HepG2 (cell line): Measurements from ENCODE around the gene LRPPRC. TPM values are rescaled to one million over a fixed set of nuclear protein-coding genes. Genes with fewer than 3 reads are reported as not detected.
A peak's percentile ranks its signal among the peaks of the same experiment; 100 is the strongest.

Source experiments
- ATAC-seq: fragments of 200-7000 bp; cut with Tn5 transposase; 3 replicates; pipeline ENCODE4 v1.9.1; 2020; ENCODE audit warnings: mild to moderate bottlenecking, moderate library complexity
- BruUV-seq: library from RNA; stranded (reverse); fragments of 400-500 nt; replicated peaks from 2 replicates; lab custom pipeline; 2021; lab: Mats Ljungman, UMichigan
- CTCF ChIA-PET: fragments of 300-600 bp; formaldehyde crosslinking; extraction: SDS; loops from one replicate; lab custom pipeline; 2021; ENCODE audit warnings: low total read pairs, inconsistent platforms, low intra/inter-chr PET ratio; lab: Yijun Ruan, JAX
- POLR2A ChIA-PET: fragments of 350-600 bp; sonication (Branson Sonifier 250); formaldehyde crosslinking; loops from one replicate; lab custom pipeline; 2020; ENCODE audit warnings: antibody characterized with exemption, inconsistent platforms; lab: Yijun Ruan, JAX
- DNase-seq: peaks from one replicate; pipeline ENCODE4 v3.0.0-alpha.2; 2015; ENCODE audit warnings: low spot score
- FAIRE-seq: peaks from 3 replicates; lab custom pipeline; 2011; peaks lifted over from hg19 to GRCh38; lab: Jason Lieb, UNC
- H2AFZ ChIP-seq: one replicate; pipeline ENCODE4 v1.6.1; 2011; ENCODE audit warnings: low read length, inconsistent platforms
- H3K27ac ChIP-seq: fragments of 300-600 bp; 3 replicates; pipeline ENCODE4 v1.8.0; 2011; ENCODE audit warnings: mixed run types, mild to moderate bottlenecking, mixed read lengths, low read length, inconsistent platforms; ENCODE audit not compliant: insufficient read depth; ENCODE audit errors: extremely low read length
- H3K27me3 ChIP-seq, 2 experiments: fragments of 200-600 bp in 1 of 2; 2 replicates in 1 of 2; 3 replicates in 1 of 2; pipeline versions ENCODE4 v1.6.0 to v1.8.0; 2011; ENCODE audit warnings: low read length in 2 of 2, mild to moderate bottlenecking in 2 of 2, moderate library complexity in 2 of 2, inconsistent platforms in 1 of 2; ENCODE audit not compliant: insufficient read depth in 2 of 2, control insufficient read depth in 1 of 2
- H3K36me3 ChIP-seq, 2 experiments: fragments of 200-600 bp in 1 of 2; replicated peaks in 1 of 2; 2 replicates in 1 of 2; 3 replicates in 1 of 2; pipeline versions ENCODE4 v1.5.1 to v1.8.0; 2011; ENCODE audit warnings: low read length in 2 of 2, inconsistent platforms in 1 of 2; ENCODE audit not compliant: insufficient read depth in 2 of 2, control insufficient read depth in 1 of 2
- H3K4me1 ChIP-seq: 2 replicates; pipeline ENCODE4 v1.5.1; 2012; ENCODE audit warnings: low read length, inconsistent platforms; ENCODE audit not compliant: insufficient read depth
- H3K4me2 ChIP-seq: 2 replicates; pipeline ENCODE4 v1.6.0; 2011; ENCODE audit warnings: low read depth, low read length, inconsistent platforms
- H3K4me3 ChIP-seq, 3 experiments: fragments of 200-600 bp in 1 of 3; sonication (generic), shearing (Covaris generic) in 1 of 3; replicated peaks in 1 of 3; 2 replicates each; pipeline ENCODE4 v1.5.1; 2011 to 2016; ENCODE audit warnings: low read length in 3 of 3, inconsistent platforms in 2 of 3, low read depth in 2 of 3, mild to moderate bottlenecking in 2 of 3, control low read depth in 1 of 3, mixed read lengths in 1 of 3; ENCODE audit not compliant: insufficient read depth in 1 of 3
- H3K79me2 ChIP-seq: one replicate; pipeline ENCODE4 v1.6.1; 2011; ENCODE audit warnings: low read length, inconsistent platforms; ENCODE audit not compliant: insufficient read depth
- H3K9ac ChIP-seq: 2 replicates; pipeline ENCODE4 v1.6.0; 2011; ENCODE audit warnings: mild to moderate bottlenecking, low read depth, low read length, inconsistent platforms; ENCODE audit not compliant: insufficient read depth
- H3K9me3 ChIP-seq: 2 replicates; pipeline ENCODE4 v1.5.1; 2012; ENCODE audit warnings: mild to moderate bottlenecking, low read length
- H4K20me1 ChIP-seq: 2 replicates; pipeline ENCODE4 v1.6.0; 2011; ENCODE audit warnings: inconsistent platforms, mild to moderate bottlenecking, low read length, moderate library complexity; ENCODE audit not compliant: insufficient read depth
- BATF2 ChIP-seq: sonication (generic); formaldehyde crosslinking; IDR thresholded peaks from 2 replicates; pipeline ENCODE4 v1.8.0; 2022; ENCODE audit warnings: mild to moderate bottlenecking, missing genetic modification reagents, moderate library complexity
- CC2D1A ChIP-seq: sonication (generic); formaldehyde crosslinking; IDR thresholded peaks from 2 replicates; pipeline ENCODE4 v1.8.1; 2023; ENCODE audit warnings: mild to moderate bottlenecking, missing genetic modification reagents
- JUNB ChIP-seq: sonication (generic); formaldehyde crosslinking; IDR thresholded peaks from 2 replicates; pipeline ENCODE4 v1.8.0; 2022; ENCODE audit warnings: missing genetic modification reagents, mild to moderate bottlenecking, borderline replicate concordance
- NR2C2 ChIP-seq: sonication (generic); formaldehyde crosslinking; IDR thresholded peaks from 2 replicates; pipeline ENCODE4 v1.4.0; 2020; ENCODE audit warnings: missing genetic modification reagents, mild to moderate bottlenecking, moderate library complexity, borderline replicate concordance
- STAT6 ChIP-seq: sonication (generic); formaldehyde crosslinking; IDR thresholded peaks from 2 replicates; pipeline ENCODE4 v1.4.0; 2020; ENCODE audit warnings: missing genetic modification reagents, mild to moderate bottlenecking, borderline replicate concordance
- ZNF605 ChIP-seq: sonication (generic); formaldehyde crosslinking; IDR thresholded peaks from 2 replicates; pipeline ENCODE4 v1.8.0; 2022; ENCODE audit warnings: mild to moderate bottlenecking, missing genetic modification reagents
- ZNF768 ChIP-seq: sonication (generic); formaldehyde crosslinking; IDR thresholded peaks from 2 replicates; pipeline ENCODE4 v1.4.0; 2020; ENCODE audit warnings: missing genetic modification reagents
- ZNF776 ChIP-seq: sonication (generic); formaldehyde crosslinking; IDR thresholded peaks from 2 replicates; pipeline ENCODE4 v1.4.0; 2020; ENCODE audit warnings: mild to moderate bottlenecking, missing genetic modification reagents
- WGBS: methylation state at CpG from one replicate; pipeline ENCODE4 v1.1.6; 2017; ENCODE audit warnings: low lambda C conversion rate; 5-methylcytosine and 5-hydroxymethylcytosine counted together
- in situ Hi-C: cut with HindIII; loops from 2 replicates; pipeline ENCODE4 v1.10.0; 2017; ENCODE audit warnings: low pct_unique_long_range_greater_than_20kb; ENCODE audit not compliant: extremely low pct_ligation_motif_present
- intact Hi-C: fragments of 100-400 bp; cut with micrococcal nuclease; formaldehyde crosslinking; loops from one replicate; pipeline ENCODE4 v1.10.0; 2022; ENCODE audit not compliant: unreplicated experiment
- polyA plus RNA-seq, 8 experiments: library from polyadenylated mRNA; depleted of rRNA in 3 of 8; stranded (reverse) in 7 of 8; unstranded in 1 of 8; fragments of >200 nt; fragmentation: Illumina TruSeq in 4 of 8; extraction: Trizol in 4 of 8; gene quantifications; 2 replicates each; pipeline versions ENCODE4 v1.2.1 to v1.2.3, GENCODE V29; 2011 to 2016; ENCODE audit warnings: low read depth in 4 of 8, missing spikeins in 1 of 8, mixed read lengths in 1 of 8; ENCODE audit not compliant: insufficient read depth in 1 of 8
- total RNA-seq, 5 experiments: library from RNA; depleted of rRNA; stranded (reverse); fragments of >200 nt; fragmentation: Illumina TruSeq; extraction: Trizol; gene quantifications; 2 replicates each; pipeline ENCODE4 v1.2.3, GENCODE V29; 2016; ENCODE audit warnings: low read depth in 1 of 5
- TF ChIP-seq, protein P1 (sequence below): sonication (generic); formaldehyde crosslinking; IDR thresholded peaks from 2 replicates; pipeline ENCODE4 v1.8.1; 2022; ENCODE audit warnings: low read depth, mild to moderate bottlenecking, missing genetic modification reagents
- TF ChIP-seq, protein P2 (sequence below): sonication (generic); formaldehyde crosslinking; IDR thresholded peaks from 2 replicates; pipeline ENCODE4 v1.4.0; 2020; ENCODE audit warnings: mild to moderate bottlenecking, low read depth, missing genetic modification reagents

The LRPPRC gene
- total and polyA plus RNA-seq, 2 of the 13 experiments (the other 11 are each of a cell fraction or from before 2014, with no cell fraction given): 117 to 167 TPM

DNA sequence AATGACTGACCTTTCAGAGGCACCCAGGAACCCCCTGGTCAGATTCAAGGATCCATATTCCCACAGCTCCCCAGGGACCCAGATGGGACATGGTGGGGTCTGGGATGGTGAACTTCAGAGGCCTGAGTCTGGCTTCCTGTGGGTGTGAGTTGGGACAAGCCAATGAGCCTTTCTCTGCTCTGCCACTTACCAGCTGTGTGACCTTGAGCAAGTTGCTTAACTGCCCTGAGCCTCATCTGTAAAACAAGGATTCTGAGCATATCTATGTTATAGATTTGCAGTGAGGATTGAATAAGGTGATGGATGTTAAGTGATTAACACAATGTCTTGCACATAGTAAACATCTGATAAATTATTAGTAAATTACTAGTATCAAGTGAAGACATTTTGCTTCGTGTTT, 150.6 kb downstream of the LRPPRC start:
- no peak for ATAC-seq
- no peak overlapping the region for H3K9ac ChIP-seq
- intact Hi-C loops (no loop called here), in situ Hi-C loops (no loop called here)
- H3K4me2 ChIP-seq: no peak overlapping the region
- TF ChIP-seq ZNF768 (CRISPR knock-in tag) (peak; percentile 91), ZNF776 (no peak)
- peaks cover 11% of the 10 kb centered on the region for H3K79me2 ChIP-seq
- no peaks in the 10 kb centered on the region for H3K9me3 ChIP-seq
- no peak overlapping the region for H3K27ac ChIP-seq
- H4K20me1 ChIP-seq: no peaks in the 10 kb centered on the region
- WGBS: 95% methylated on average over 1 of the region's 1 CpG
- no peak for DNase-seq
- H3K4me1 ChIP-seq: peaks cover 45% of the 10 kb centered on the region
- no peak overlapping the region for H2AFZ ChIP-seq
- H3K4me3 ChIP-seq: no peak overlapping the region
- no peaks in the 10 kb centered on the region for H3K27me3 ChIP-seq
- ChIA-PET POLR2A (interaction anchor here (1.6 kb wide), 1 partner anchor 36 kb away, joined by 4 read pairs; no protein-coding TSS in a partner anchor), CTCF (no interaction called here)
- BruUV-seq: no TSS peak
- peaks cover 10 to 26% of the 10 kb centered on the region in 2 experiments; a peak in 4 of 5 replicates for H3K36me3 ChIP-seq
- FAIRE-seq: no peak

DNA sequence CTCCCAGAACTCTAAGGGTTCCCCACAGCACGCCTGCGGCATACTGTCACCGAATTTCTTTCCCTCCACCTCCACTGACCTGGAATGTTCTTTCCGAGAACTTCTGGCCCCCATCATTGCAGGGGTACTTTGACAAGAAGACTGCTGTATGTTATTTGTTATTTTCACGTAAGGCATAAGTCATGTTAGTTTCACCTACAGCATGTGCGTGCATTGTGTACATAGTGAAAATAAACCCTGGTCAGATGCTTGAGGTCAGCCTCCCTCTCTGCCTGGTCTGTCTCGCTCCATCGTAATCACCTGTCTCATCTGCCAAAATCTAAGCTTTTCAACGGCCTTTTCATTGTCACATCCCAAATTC, 152.9 kb downstream of the LRPPRC start:
- no peaks in the 10 kb centered on the region for H3K9me3 ChIP-seq
- peaks cover 31% of the 10 kb centered on the region for H3K79me2 ChIP-seq
- peaks cover 58% of the 10 kb centered on the region for H3K4me1 ChIP-seq
- H3K27me3 ChIP-seq: no peaks in the 10 kb centered on the region
- CTCF ChIA-PET: no interaction called here
- peak overlapping the region; percentile 64 for H3K27ac ChIP-seq
- FAIRE-seq (peak; percentile 36), ATAC-seq (peak; percentile 7; the same call in 2 of the 3 replicates), DNase-seq (no peak)
- 60% methylated on average over 9 of the region's 9 CpGs for WGBS
- H2AFZ ChIP-seq: no peak overlapping the region
- POLR2A ChIA-PET: interaction anchor here (1.0 to 3.7 kb wide), 3 partner anchors 35 to 247 kb away, joined by 3 to 17 read pairs (median 3); partner anchors contain the start of gene THADA
- H3K4me3 ChIP-seq: peak overlapping the region in 2 of 3 experiments; percentile 4 to 12; a peak in 2 of 6 replicates
- peak overlapping the region; percentile 61 for H3K4me2 ChIP-seq
- H3K36me3 ChIP-seq: peaks cover 5 to 21% of the 10 kb centered on the region in 2 experiments; a peak in 3 of 5 replicates
- in situ Hi-C loops: no loop called here
- BruUV-seq: no TSS peak
- intact Hi-C loops: no loop called here
- no peak overlapping the region for H3K9ac ChIP-seq
- H4K20me1 ChIP-seq: no peaks in the 10 kb centered on the region
- TF ChIP-seq BATF2 (CRISPR knock-in tag) (0 out of 2 replicates have a peak, but pooled peaks have one; percentile 49), CC2D1A (no peak), ZNF605 (CRISPR knock-in tag) (peak; percentile 37; the same call in 1 of the 2 replicates), JUNB (0 out of 2 replicates have a peak, but pooled peaks have one; percentile 23), STAT6 (CRISPR knock-in tag) (0 out of 2 replicates have a peak, but pooled peaks have one; percentile 48), NR2C2 (peak; percentile 22; the same call in 1 of the 2 replicates)
- TF ChIP-seq, protein P1, sequence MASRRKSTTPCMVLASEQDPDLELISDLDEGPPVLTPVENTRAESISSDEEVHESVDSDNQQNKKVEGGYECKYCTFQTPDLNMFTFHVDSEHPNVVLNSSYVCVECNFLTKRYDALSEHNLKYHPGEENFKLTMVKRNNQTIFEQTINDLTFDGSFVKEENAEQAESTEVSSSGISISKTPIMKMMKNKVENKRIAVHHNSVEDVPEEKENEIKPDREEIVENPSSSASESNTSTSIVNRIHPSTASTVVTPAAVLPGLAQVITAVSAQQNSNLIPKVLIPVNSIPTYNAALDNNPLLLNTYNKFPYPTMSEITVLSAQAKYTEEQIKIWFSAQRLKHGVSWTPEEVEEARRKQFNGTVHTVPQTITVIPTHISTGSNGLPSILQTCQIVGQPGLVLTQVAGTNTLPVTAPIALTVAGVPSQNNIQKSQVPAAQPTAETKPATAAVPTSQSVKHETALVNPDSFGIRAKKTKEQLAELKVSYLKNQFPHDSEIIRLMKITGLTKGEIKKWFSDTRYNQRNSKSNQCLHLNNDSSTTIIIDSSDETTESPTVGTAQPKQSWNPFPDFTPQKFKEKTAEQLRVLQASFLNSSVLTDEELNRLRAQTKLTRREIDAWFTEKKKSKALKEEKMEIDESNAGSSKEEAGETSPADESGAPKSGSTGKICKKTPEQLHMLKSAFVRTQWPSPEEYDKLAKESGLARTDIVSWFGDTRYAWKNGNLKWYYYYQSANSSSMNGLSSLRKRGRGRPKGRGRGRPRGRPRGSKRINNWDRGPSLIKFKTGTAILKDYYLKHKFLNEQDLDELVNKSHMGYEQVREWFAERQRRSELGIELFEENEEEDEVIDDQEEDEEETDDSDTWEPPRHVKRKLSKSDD (CRISPR knock-in tag): 0 out of 2 replicates have a peak, but pooled peaks have one; percentile 16
- TF ChIP-seq, protein P2, sequence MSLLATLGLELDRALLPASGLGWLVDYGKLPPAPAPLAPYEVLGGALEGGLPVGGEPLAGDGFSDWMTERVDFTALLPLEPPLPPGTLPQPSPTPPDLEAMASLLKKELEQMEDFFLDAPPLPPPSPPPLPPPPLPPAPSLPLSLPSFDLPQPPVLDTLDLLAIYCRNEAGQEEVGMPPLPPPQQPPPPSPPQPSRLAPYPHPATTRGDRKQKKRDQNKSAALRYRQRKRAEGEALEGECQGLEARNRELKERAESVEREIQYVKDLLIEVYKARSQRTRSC: 0 out of 2 replicates have a peak, but pooled peaks have one; percentile 44
